ENCODE measurements around the gene CFAP46.
"Not testable (repeated sequence)": the region's sequence is repeated elsewhere in the genome, so short reads cannot be mapped to it uniquely, and the experiment has no call there.

Gene CFAP46

GRCh38 chr10:132926777-132927650, 15.4 kb downstream of the CFAP46 start:
- no peak for DNase-seq (ENCODE audit: low read depth)

DNA sequence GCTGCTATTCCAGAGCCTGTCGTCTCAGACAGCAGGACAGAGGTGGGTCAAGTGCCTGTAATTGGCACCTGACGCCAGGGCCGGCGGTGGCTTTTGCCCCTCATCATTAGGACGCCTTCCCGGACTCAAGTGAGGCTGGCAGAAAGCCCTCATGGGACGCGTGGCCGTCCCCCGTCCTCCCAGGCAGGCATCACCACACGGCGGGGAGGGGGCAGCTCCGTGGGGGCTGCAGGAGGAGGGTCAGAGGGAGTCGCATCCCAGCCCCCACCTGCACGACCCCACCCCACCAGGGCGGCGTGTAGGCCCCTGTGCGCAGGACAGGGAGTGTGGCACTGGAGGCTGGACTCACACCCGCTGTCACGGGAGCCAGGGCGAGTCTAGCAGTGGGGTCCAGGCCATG, 16.3 kb downstream of the CFAP46 start:
- DNase-seq (ENCODE audit: low read depth) = no peak

GRCh38 chr10:132925614-132926013, 16.8 kb downstream of the CFAP46 start:
- no peak for DNase-seq (ENCODE audit: low read depth)

GRCh38 chr10:132925071-132925561, 17.3 kb downstream of the CFAP46 start:
- no peak for DNase-seq (ENCODE audit: low read depth)

DNA sequence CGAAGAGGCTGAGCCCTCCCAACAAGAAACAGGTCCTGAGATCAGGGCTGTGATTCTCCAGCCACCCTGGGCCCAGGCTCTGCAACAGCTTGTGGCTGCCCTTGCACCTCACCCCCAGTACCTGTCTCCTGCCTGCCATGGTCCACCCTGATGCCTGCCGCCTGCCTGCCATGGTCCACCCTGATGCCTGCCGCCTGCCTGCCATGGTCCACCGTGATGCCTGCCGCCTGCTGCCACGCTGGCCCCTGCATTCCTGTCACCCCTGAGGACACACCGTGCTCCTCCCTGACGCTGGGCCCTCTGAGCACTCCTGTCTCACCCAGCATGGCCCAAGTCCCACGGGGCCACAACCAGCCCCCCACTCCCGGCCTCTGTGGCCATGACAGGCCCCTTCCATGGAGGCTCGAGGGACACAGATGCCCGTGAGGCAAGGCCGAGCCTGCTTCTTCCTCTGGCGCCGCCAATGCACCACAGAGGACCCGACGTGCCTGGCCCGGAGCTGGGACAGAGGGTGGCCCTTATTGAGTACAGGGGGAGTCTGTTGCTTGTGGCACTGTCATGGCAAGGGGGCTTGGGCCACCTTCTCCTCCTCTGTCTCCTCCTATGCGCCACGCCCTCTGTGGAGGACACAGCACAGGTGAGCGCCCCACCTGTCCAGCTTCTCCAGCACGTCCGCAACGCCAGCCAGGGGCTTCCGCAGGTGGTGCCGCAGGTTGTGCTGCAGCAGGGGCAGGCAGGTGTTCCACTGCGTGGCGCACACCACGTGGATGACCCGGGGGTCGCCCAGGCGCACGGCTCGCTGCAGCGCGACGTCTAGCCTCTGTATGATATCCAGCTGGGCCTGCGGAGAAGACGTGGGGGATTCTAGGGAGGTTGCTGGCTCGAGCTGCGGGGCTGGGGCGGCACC, 18.1 kb downstream of the CFAP46 start:
- DNase-seq (ENCODE audit: low read depth) = no peak

- not testable (repeated sequence) for DNase-seq (ENCODE audit: low read depth)
These were observed 19.0 kb downstream of the CFAP46 start for GRCh38 chr10:132923384-132923783.

GRCh38 chr10:132922872-132923271, 19.5 kb downstream of the CFAP46 start:
- DNase-seq (ENCODE audit: low read depth) = no peak

- no peak for DNase-seq (ENCODE audit: low read depth)
These were observed 20.3 kb downstream of the CFAP46 start for GRCh38 chr10:132921818-132922807.

DNA sequence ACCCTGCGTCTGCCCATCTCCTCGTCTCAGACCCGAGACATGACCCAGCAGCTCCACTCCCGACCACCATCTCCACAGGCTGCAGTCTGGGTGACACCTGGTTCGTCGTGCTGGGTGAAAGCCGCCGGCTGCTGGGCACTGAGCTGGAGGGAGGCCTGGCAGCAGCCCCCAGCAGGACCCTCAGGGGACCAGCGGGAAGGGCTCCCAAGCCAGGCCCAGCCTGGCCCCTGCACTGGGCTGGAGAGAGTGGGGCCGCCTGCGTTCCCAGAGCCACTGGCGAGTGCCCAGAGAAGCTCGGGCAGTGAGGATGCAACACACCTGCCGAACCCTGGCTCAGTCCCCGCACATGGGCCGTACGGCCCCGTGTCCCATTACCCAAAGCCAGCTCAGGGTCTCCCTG, 21.3 kb downstream of the CFAP46 start:
- DNase-seq (ENCODE audit: low read depth) = no peak

- DNase-seq (ENCODE audit: low read depth) = no peak
These were observed 22.1 kb downstream of the CFAP46 start for GRCh38 chr10:132920101-132920925.

GRCh38 chr10:132919374-132920100, 22.8 kb downstream of the CFAP46 start:
- DNase-seq (ENCODE audit: low read depth) = no peak

DNA sequence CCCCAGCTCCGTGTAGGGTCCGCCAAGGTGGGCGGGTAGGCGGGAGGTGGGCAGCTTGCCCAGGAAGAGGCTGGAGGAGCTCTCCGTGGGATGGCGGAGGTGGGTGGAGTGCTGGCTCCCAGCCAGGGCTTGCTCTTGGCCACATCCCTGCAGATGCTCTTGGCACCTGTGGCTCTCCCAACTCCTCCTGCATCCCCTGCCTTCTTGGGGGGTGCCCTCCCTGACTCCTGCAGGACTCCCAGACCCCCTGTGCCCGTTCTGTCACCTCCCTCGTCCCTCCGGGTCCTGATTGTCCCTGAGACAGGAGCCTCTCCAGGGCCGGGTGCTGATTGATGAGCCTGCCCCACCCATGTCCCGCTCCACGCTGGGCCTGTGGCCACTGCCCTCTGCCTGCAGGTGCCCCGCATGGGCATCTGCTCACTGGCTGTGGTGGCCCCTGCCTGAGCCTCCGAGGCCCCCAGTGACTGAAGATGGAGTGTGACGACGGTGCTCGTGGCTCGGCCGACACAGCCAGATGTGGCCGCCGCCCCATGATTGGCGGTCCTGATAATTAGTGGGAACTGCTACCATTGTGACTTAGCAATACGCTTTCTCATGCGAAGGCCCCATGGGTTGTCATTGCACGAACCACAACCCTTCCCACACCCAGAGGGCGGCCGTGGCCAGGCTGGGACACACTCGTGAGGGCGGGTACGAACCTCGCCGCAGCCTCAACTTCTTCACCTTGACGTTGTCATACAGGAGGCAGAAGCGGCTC, 23.6 kb downstream of the CFAP46 start:
- DNase-seq (ENCODE audit: low read depth) = no peak

GRCh38 chr10:132918264-132918616, 24.1 kb downstream of the CFAP46 start:
- no peak for DNase-seq (ENCODE audit: low read depth)

DNA sequence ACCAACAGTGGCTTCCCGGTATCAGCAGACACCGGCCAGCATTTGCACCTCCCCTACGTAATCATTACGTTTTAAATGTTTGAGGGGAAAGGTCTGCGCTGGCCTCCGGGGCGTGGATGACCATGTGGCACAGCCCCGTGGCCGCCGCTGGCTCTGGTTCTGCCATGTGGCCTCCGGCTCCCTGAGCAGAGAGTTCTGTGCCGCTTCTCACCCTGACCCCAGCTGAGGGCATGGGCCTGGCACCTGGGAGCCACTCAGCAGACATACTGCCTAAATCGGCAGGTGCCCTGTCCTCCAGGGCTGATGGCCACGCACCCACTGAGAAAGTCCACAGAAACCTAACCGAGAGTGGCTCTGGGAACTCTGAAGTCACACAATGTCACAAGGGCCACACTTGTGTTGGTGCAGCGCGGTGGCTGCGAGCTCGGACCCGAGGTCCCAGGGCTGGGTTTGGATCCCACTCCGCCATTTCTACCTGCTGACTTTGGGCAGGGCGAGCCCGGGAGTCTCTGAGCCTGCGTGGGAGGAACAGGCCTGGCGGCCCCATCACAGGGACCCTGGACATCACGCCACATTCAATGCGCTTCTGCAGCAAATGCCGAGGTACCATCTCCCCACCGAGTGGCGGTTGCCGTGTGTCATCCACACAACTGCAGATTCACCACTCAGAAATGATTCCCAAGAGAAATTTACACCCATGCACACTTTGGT, 25.3 kb downstream of the CFAP46 start:
- DNase-seq (ENCODE audit: low read depth) = no peak

- no peak for DNase-seq (ENCODE audit: low read depth)
These were observed 25.9 kb downstream of the CFAP46 start for GRCh38 chr10:132916421-132916841.

DNA sequence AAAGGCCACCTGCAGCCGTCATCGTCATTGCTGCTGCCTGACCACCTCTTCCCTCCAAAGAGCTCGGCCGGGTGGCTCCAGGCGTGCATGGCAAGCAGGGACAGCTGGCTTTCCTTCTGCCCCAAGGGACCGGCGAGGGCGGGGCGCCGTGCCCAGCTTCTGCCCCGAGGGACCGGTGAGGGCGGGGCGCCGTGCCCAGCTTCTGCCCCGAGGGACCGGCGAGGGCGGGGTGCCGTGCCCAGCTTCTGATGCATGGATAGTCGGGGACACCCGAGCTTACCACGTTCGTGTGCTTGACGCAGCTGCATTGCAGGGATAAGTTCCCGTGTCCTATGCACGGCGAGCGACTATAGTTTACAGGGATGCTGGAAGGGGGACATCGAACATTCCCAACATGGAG, 27.0 kb downstream of the CFAP46 start:
- DNase-seq (ENCODE audit: low read depth) = no peak

DNA sequence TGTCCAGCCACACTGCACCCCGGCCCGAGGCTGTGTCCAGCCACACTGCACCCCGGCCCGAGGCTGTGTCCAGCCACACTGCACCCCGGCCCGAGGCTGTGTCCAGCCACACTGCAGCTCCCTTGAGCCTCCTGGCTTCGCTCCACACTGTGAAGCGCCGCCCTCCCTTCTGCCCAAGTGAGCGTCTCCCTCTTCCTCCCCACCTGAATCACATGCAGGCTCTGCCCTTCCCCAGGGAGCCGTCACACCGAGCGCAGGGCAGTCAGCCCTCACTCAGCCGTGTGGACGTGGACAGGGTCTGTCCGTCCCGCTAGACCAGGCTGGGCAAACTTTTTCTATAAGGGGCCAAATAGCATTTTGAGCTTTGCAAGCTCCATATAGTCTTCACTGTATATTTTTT, 27.6 kb downstream of the CFAP46 start:
- no peak for DNase-seq (ENCODE audit: low read depth)

DNA sequence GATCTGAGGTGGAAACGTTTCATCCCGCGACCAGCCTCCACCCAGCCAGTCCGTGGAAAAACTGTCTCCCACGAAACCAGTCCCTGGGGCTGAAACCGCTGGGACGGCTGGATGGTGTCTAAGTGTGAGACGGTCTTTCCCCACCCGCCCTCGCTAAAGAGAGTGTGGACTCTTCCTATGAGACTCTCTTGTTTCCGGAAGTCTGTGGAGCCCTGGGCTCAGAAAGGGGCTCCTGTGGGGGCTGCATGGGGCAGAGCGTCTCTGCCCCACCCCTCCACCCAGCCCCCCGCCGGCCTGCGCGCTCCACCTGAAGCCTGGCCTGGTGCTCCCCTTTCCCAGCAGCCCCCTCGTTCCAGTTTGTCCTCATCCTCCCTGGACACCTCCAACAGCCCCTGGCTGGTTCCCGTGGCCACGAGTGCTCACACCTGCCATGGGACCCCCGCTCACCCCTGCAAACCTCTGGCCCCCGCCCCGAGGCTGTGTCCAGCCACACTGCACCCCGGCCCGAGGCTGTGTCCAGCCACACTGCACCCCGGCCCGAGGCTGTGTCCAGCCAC, 28.7 kb downstream of the CFAP46 start:
- no peak for DNase-seq (ENCODE audit: low read depth)

Measured in fibroblast of the conjunctiva (primary cell).